HEK293 (cell line): ENCODE results near the gene ENGASE.

Source experiments
- CTCF ChIA-PET: fragments of 350-600 bp; formaldehyde crosslinking; extraction: SDS; loops from one replicate; lab custom pipeline; 2021; ENCODE audit warnings: antibody characterized with exemption; lab: Yijun Ruan, JAX
- POLR2A ChIA-PET: fragments of 300-600 bp; formaldehyde crosslinking; extraction: SDS; loops from one replicate; lab custom pipeline; 2020; ENCODE audit warnings: antibody characterized with exemption, inconsistent platforms; lab: Yijun Ruan, JAX
- H3K27ac ChIP-seq: fragments of 200-500 bp; sonication (Bioruptor generic); 2 replicates; pipeline ENCODE4 v1.5.1; 2014; ENCODE audit warnings: low read depth, low read length, control low read depth, inconsistent platforms; ENCODE audit errors: extremely low read depth
- H3K36me3 ChIP-seq, 2 experiments: fragments of 200-500 bp in 1 of 2; sonication (Bioruptor generic) in 1 of 2; 1 replicate in 1 of 2; 2 replicates in 1 of 2; pipeline ENCODE4 v1.5.1; 2014 to 2017; ENCODE audit warnings: inconsistent platforms in 2 of 2, low read length in 2 of 2; ENCODE audit not compliant: control insufficient read depth in 2 of 2, insufficient read depth in 1 of 2
- H3K4me1 ChIP-seq: fragments of 200-500 bp; sonication (Bioruptor generic); 2 replicates; pipeline ENCODE4 v1.5.1; 2014; ENCODE audit warnings: mild to moderate bottlenecking, low read length, inconsistent platforms; ENCODE audit not compliant: control insufficient read depth, insufficient read depth
- H3K4me3 ChIP-seq: 2 replicates; pipeline ENCODE4 v1.5.1; 2011; ENCODE audit warnings: low read depth, mild to moderate bottlenecking, control low read depth, low read length, moderate library complexity
- H3K9me3 ChIP-seq: fragments of 200-500 bp; sonication (Bioruptor generic); 2 replicates; pipeline ENCODE4 v1.5.1; 2014; ENCODE audit warnings: low read depth, low read length, inconsistent platforms; ENCODE audit not compliant: control insufficient read depth, insufficient read depth
- GLIS1 ChIP-seq: fragments of 450-650 bp; formaldehyde crosslinking; IDR thresholded peaks from 2 replicates; pipeline ENCODE4 v1.5.1; 2016; ENCODE audit warnings: missing biosample characterization, missing genetic modification characterization
- ZBTB17 ChIP-seq: fragments of 450-650 bp; formaldehyde crosslinking; IDR thresholded peaks from 2 replicates; pipeline ENCODE4 v1.5.1; 2016; ENCODE audit warnings: missing biosample characterization, missing genetic modification characterization
- ZBTB21 ChIP-seq: fragments of 450-650 bp; formaldehyde crosslinking; IDR thresholded peaks from 2 replicates; pipeline ENCODE4 v1.5.1; 2017; ENCODE audit warnings: missing biosample characterization, missing genetic modification characterization
- ZFP37 ChIP-seq: fragments of 450-650 bp; formaldehyde crosslinking; IDR thresholded peaks from 2 replicates; pipeline ENCODE4 v1.5.1; 2016; ENCODE audit warnings: missing biosample characterization, missing genetic modification characterization
- ZNF121 ChIP-seq: fragments of 450-650 bp; formaldehyde crosslinking; IDR thresholded peaks from 2 replicates; pipeline ENCODE4 v1.5.1; 2016; ENCODE audit warnings: missing biosample characterization, missing genetic modification characterization
- ZNF140 ChIP-seq: fragments of 450-650 bp; formaldehyde crosslinking; IDR thresholded peaks from 2 replicates; pipeline ENCODE4 v1.5.1; 2016; ENCODE audit warnings: missing biosample characterization, missing genetic modification characterization
- ZNF239 ChIP-seq: fragments of 450-650 bp; formaldehyde crosslinking; IDR thresholded peaks from 2 replicates; pipeline ENCODE4 v1.5.1; 2016; ENCODE audit warnings: missing biosample characterization, missing genetic modification characterization
- ZNF394 ChIP-seq: fragments of 450-650 bp; formaldehyde crosslinking; IDR thresholded peaks from 2 replicates; pipeline ENCODE4 v1.5.1; 2016; ENCODE audit warnings: missing biosample characterization, missing genetic modification characterization, mild to moderate bottlenecking, moderate library complexity, borderline replicate concordance
- ZNF596 ChIP-seq: fragments of 450-650 bp; IDR thresholded peaks from 2 replicates; pipeline ENCODE4 v1.5.0; 2018; ENCODE audit warnings: missing biosample characterization, mild to moderate bottlenecking, missing genetic modification characterization, moderate library complexity
- ZNF707 ChIP-seq: fragments of 450-650 bp; formaldehyde crosslinking; IDR thresholded peaks from 2 replicates; pipeline ENCODE4 v1.5.1; 2016; ENCODE audit warnings: missing biosample characterization, missing genetic modification characterization
- ZNF785 ChIP-seq: fragments of 450-650 bp; formaldehyde crosslinking; IDR thresholded peaks from 2 replicates; pipeline ENCODE4 v1.5.1; 2016; ENCODE audit warnings: missing biosample characterization, missing genetic modification characterization
- TF ChIP-seq, protein P1 (sequence below): fragments of 450-650 bp; formaldehyde crosslinking; IDR thresholded peaks from 2 replicates; pipeline ENCODE4 v1.5.1; 2016; ENCODE audit warnings: missing biosample characterization, missing genetic modification characterization
- TF ChIP-seq, protein P2 (sequence below): fragments of 450-650 bp; formaldehyde crosslinking; IDR thresholded peaks from 2 replicates; pipeline ENCODE4 v1.5.1; 2016; ENCODE audit warnings: missing biosample characterization, missing genetic modification characterization
- TF ChIP-seq, protein P3 (sequence below): fragments of 450-650 bp; formaldehyde crosslinking; IDR thresholded peaks from 2 replicates; pipeline ENCODE4 v1.5.1; 2016; ENCODE audit warnings: missing biosample characterization, missing genetic modification characterization

The ENGASE gene

DNA sequence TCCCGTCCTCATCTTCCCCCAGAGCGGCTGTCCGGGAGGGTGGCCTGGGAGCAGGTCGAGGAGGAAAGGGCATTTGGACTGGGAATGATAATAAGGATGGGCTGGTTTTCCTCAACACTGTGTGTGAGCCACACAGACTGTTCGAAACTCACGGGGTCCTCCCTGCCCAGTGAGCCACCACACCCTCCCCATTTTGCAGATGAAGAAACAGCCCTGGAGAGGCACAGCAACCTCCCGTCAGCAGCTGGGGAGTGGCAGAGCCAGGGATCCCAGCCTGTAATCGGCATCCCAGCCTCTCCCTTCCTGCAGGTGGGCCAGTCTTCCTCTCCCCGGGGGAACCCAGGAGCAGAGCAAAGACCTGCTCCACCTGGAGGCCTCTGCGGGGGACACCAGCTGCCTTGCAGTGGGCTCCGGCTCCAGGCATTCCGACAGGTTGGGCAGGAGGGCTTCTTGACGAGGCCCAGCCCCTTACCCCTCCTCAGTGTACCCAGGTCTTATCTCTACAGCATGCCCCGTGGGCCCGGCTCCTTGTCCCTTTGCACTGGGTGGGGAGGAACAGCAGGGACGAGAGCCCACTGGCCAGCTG, 23.8 kb downstream of the ENGASE start (continued):
- TF ChIP-seq ZNF121 = no peak
- TF ChIP-seq, protein P1, sequence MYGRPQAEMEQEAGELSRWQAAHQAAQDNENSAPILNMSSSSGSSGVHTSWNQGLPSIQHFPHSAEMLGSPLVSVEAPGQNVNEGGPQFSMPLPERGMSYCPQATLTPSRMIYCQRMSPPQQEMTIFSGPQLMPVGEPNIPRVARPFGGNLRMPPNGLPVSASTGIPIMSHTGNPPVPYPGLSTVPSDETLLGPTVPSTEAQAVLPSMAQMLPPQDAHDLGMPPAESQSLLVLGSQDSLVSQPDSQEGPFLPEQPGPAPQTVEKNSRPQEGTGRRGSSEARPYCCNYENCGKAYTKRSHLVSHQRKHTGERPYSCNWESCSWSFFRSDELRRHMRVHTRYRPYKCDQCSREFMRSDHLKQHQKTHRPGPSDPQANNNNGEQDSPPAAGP (tag by site-specific recombination) = 0 out of 2 replicates have a peak, but pooled peaks have one; percentile 42
- TF ChIP-seq, all 188 proteins: peak for 4

DNA sequence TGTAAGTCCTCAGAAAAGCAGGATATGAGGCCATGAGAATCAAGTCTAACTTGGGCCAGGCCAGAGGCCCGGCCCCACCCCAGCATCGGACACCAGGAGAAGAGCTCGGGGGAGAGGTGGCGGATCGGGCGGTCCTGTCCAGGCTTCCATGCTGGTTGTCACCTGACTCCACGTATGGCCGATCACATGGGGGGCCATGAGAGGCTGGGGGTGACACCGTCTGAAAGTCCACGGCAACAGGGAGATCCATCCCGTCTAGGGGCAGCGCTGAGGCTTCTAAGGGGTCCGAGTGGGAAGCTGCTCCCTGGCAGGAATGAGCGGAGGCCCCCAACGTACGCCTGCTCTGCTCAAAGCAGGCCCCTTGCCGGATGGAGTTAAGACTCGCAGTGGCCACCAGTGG, 25.8 kb downstream of the ENGASE start:
- ChIA-PET CTCF (interaction anchor here (0.5 to 1.6 kb wide), 6 partner anchors 9 to 293 kb away, joined by 3 to 7 read pairs (median 4); no protein-coding TSS in a partner anchor), POLR2A (interaction anchor here (0.5 to 1.6 kb wide), 3 partner anchors 11 to 30 kb away, joined by 3 to 8 read pairs (median 4); no protein-coding TSS in a partner anchor)
- Histone ChIP-seq H3K4me3 (no peak overlapping the region), H3K4me1 (no peaks in the 10 kb centered on the region), H3K36me3 (no peaks in the 10 kb centered on the region), H3K9me3 (no peaks in the 10 kb centered on the region), H3K27ac (no peak overlapping the region)
- TF ChIP-seq, protein P2, sequence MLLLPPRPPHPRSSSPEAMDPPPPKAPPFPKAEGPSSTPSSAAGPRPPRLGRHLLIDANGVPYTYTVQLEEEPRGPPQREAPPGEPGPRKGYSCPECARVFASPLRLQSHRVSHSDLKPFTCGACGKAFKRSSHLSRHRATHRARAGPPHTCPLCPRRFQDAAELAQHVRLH (tag by site-specific recombination) = no peak
- TF ChIP-seq ZBTB21 (tag by site-specific recombination) (no peak), ZNF596 (tag by site-specific recombination) (no peak), ZNF707 (tag by site-specific recombination) (no peak), ZFP37 (tag by site-specific recombination) (no peak)
- TF ChIP-seq, protein P3, sequence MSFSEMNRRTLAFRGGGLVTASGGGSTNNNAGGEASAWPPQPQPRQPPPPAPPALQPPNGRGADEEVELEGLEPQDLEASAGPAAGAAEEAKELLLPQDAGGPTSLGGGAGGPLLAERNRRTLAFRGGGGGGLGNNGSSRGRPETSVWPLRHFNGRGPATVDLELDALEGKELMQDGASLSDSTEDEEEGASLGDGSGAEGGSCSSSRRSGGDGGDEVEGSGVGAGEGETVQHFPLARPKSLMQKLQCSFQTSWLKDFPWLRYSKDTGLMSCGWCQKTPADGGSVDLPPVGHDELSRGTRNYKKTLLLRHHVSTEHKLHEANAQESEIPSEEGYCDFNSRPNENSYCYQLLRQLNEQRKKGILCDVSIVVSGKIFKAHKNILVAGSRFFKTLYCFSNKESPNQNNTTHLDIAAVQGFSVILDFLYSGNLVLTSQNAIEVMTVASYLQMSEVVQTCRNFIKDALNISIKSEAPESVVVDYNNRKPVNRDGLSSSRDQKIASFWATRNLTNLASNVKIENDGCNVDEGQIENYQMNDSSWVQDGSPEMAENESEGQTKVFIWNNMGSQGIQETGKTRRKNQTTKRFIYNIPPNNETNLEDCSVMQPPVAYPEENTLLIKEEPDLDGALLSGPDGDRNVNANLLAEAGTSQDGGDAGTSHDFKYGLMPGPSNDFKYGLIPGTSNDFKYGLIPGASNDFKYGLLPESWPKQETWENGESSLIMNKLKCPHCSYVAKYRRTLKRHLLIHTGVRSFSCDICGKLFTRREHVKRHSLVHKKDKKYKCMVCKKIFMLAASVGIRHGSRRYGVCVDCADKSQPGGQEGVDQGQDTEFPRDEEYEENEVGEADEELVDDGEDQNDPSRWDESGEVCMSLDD (tag by site-specific recombination) = no peak

DNA sequence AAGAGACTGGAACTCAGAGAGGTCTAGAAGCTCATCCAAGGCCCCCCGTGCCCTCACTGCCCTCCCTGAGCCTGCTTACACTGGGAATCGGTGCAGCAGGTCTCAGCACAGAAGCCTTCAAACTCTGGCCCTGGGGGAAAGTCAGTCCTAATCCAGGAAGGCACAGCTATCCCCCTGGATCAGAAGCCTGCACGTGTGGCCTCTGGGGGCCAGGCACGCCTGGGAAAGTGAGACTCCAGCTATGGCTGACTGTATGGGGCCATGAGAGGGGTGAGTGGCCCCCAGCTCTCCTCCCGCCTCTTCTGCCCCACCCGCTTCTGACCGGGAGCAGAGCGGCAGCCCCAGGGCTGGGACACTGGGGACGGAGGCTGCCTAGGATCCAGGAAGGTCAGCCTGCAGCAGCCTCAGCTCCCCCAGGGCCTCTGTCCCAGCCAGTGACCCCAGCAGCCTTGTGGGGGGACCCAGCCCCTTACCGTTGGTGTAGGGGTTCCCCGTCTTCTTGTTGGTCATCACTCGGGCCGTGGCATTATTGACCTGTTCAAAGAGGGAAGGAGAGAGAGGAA, 26.6 kb downstream of the ENGASE start:
- TF ChIP-seq ZNF394 (no peak), GLIS1 (tag by site-specific recombination) (0 out of 2 replicates have a peak, but pooled peaks have one; percentile 15), ZBTB17 (tag by site-specific recombination) (0 out of 2 replicates have a peak, but pooled peaks have one; percentile 23)
- H3K27ac ChIP-seq = no peak overlapping the region
- no peak overlapping the region for H3K4me3 ChIP-seq
- CTCF ChIA-PET = interaction anchor here (0.5 to 1.6 kb wide), 6 partner anchors 9 to 292 kb away, joined by 3 to 7 read pairs (median 4); no protein-coding TSS in a partner anchor
- no peaks in the 10 kb centered on the region for H3K9me3 ChIP-seq
- POLR2A ChIA-PET = interaction anchor here (0.5 to 1.6 kb wide), 2 partner anchors 13 to 30 kb away, joined by 4 to 8 read pairs; no protein-coding TSS in a partner anchor
- H3K4me1 ChIP-seq = no peaks in the 10 kb centered on the region
- no peaks in the 10 kb centered on the region for H3K36me3 ChIP-seq

DNA sequence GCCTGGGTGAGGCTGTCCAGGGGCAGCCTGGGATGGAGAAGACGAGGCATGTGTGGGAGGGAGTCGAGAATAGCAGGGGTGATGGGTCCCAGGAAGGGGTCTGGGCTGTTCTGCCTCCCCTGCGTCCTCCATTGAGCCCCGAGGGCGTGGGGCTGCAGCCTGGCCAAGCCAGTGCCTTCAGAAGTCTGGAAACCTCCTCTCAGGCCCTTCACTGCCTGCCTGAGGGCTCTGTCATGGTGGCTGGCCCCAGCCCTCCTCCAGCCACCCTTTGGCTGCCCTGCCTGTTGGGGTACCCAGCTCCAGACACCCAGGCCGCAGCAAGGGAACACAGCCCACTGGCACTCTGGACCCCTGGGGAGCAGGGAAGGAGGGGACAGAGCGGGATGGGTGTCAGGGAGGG, 27.6 kb downstream of the ENGASE start:
- ChIA-PET POLR2A (no interaction called here), CTCF (interaction anchor here (1.2 kb wide), 1 partner anchor 14 kb away, joined by 4 read pairs; no protein-coding TSS in a partner anchor)
- no peak for TF ChIP-seq ZNF785 (tag by site-specific recombination)
- TF ChIP-seq ZNF239 (tag by site-specific recombination) = no peak
- no peak for TF ChIP-seq ZNF140 (tag by site-specific recombination)
- H3K27ac ChIP-seq = no peak overlapping the region
- H3K9me3 ChIP-seq = no peaks in the 10 kb centered on the region
- no peak overlapping the region for H3K4me3 ChIP-seq
- H3K4me1 ChIP-seq = no peaks in the 10 kb centered on the region
- H3K36me3 ChIP-seq = no peaks in the 10 kb centered on the region
